Psoas muscle (tissue), 8 donors: ENCODE data around the gene NOX5. TPM values are rescaled to one million over a fixed set of nuclear protein-coding genes. Genes with fewer than 3 reads are reported as not detected.
A peak's percentile ranks its signal among the peaks of the same experiment; 100 is the strongest.

Experiments
- ATAC-seq, 4 donors: fragments of 200-7000 bp; cut with Tn5 transposase; one replicate each; pipeline ENCODE4 v1.9.1; 2020; ENCODE audit warnings: moderate library complexity in 3 of 4, mild to moderate bottlenecking in 2 of 4
- DNase-seq, 2 donors: peaks; one replicate each; pipeline ENCODE4 v3.0.0-alpha.2; 2020
- H3K27ac ChIP-seq: fragments of 200-600 bp; one replicate; pipeline ENCODE4 v1.8.0; 2022
- H3K27me3 ChIP-seq, 3 donors: fragments of 200-600 bp in 1 of 3; one replicate each; pipeline versions ENCODE4 v1.6.1 to v1.8.0; 2013 to 2022; ENCODE audit warnings: low read length in 2 of 3, mild to moderate bottlenecking in 2 of 3, moderate library complexity in 1 of 3; ENCODE audit not compliant: insufficient read depth in 3 of 3
- H3K36me3 ChIP-seq, 2 donors: fragments of 200-600 bp in 1 of 2; one replicate each; pipeline versions ENCODE4 v1.6.1 to v1.8.0; 2013 to 2022; ENCODE audit warnings: low read depth in 1 of 2, mild to moderate bottlenecking in 1 of 2, moderate library complexity in 1 of 2; ENCODE audit not compliant: insufficient read depth in 1 of 2
- H3K4me1 ChIP-seq: fragments of 200-600 bp; one replicate; pipeline ENCODE4 v1.8.0; 2022
- H3K4me3 ChIP-seq: fragments of 200-600 bp; one replicate; pipeline ENCODE4 v1.8.0; 2022; ENCODE audit warnings: mild to moderate bottlenecking
- H3K9me3 ChIP-seq: fragments of 200-600 bp; one replicate; pipeline ENCODE4 v1.8.0; 2022
- WGBS, 3 donors: extraction: QIAGEN DNeasy Blood & Tissue Kit; methylation state at CpG; one replicate each; pipeline versions ENCODE4 v1.1.6 to v1.1.7; 2013; 5-methylcytosine and 5-hydroxymethylcytosine counted together
- intact Hi-C, 2 donors: fragments of 100-400 bp; cut with DNase I; formaldehyde crosslinking; loops; one replicate each; pipeline versions ENCODE4 v1.11.0 to v1.14.2; 2022
- polyA plus RNA-seq, 3 donors: library from polyadenylated mRNA; stranded (reverse); fragments of 200-250 nt; gene quantifications; one replicate each; pipeline ENCODE4 v1.2.3, GENCODE V29; 2013
- total RNA-seq, 4 donors: library from RNA; stranded (reverse); fragmentation: NEBNext Ultra II Directional in 2 of 4; extraction: Animal tissue kit (Norgen Biotek cat#: 25700) in 2 of 4; gene quantifications; one replicate each; pipeline versions ENCODE4 v1.2.1 to v1.2.4, GENCODE V29; 2021 to 2023
- TF ChIP-seq, protein P1 (sequence below): fragments of 200-600 bp; IDR thresholded peaks from one replicate; pipeline ENCODE4 v1.8.0; 2022; ENCODE audit warnings: antibody characterized with exemption
- donor health status: healthy with polysubstance abuse.
- donor health status: DM: no; HTN: no; CAD: no; lungs with moderate emphysema.
- donor health status: Bipolar disorder and iron deficiency.
- donor health status: healthy.
- donor health status: DM: yes; HTN: yes; CAD: no.
- donor health status: DM: no; HTN: no; CAD: no.
- donor health status: DM: no; HTN: no; CAD: no.
- donor health status: DM: yes; HTN: yes; CAD: no.

The NOX5 gene
- total and polyA plus RNA-seq, 7 donors, result 0.03 to 0.13 (median 0.04) TPM; not detected in 3

DNA sequence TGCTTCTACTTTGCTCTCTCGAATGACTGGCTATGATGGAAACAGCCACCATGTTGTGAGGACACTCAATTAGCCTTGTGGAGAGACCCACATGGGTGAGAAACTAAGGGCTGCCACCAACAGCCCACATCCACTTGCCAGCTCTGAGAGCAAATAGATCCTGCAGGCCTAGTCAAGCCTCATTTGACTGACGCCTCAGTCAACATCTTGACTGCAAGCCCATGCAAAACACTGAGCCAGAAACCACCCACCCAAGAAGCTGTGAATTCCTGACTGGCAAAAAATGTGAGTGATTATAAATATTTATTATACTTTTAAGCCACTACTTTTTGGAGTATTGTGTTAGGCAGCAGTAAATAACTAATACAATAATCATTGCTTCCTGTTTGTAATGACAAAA is 58.4 kb downstream of the NOX5 start:
- no peaks in the 10 kb centered on the region for H3K4me1 ChIP-seq
- no peaks in the 10 kb centered on the region for H3K36me3 ChIP-seq
- no peak overlapping the region for H3K27ac ChIP-seq
- no peak for DNase-seq
- H3K27me3 ChIP-seq, result peaks cover 0 to 12% (median 2%) of the 10 kb centered on the region in 3 donors
- H3K9me3 ChIP-seq, result no peaks in the 10 kb centered on the region
- no peak for ATAC-seq
- TF ChIP-seq, protein P1, sequence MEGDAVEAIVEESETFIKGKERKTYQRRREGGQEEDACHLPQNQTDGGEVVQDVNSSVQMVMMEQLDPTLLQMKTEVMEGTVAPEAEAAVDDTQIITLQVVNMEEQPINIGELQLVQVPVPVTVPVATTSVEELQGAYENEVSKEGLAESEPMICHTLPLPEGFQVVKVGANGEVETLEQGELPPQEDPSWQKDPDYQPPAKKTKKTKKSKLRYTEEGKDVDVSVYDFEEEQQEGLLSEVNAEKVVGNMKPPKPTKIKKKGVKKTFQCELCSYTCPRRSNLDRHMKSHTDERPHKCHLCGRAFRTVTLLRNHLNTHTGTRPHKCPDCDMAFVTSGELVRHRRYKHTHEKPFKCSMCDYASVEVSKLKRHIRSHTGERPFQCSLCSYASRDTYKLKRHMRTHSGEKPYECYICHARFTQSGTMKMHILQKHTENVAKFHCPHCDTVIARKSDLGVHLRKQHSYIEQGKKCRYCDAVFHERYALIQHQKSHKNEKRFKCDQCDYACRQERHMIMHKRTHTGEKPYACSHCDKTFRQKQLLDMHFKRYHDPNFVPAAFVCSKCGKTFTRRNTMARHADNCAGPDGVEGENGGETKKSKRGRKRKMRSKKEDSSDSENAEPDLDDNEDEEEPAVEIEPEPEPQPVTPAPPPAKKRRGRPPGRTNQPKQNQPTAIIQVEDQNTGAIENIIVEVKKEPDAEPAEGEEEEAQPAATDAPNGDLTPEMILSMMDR, result no peak
- no peak overlapping the region for H3K4me3 ChIP-seq
- intact Hi-C loops, result no loop called here
- WGBS, 3 donors, result 96 to 98% (median 97%) methylated on average over 2 of the region's 2 CpGs

DNA sequence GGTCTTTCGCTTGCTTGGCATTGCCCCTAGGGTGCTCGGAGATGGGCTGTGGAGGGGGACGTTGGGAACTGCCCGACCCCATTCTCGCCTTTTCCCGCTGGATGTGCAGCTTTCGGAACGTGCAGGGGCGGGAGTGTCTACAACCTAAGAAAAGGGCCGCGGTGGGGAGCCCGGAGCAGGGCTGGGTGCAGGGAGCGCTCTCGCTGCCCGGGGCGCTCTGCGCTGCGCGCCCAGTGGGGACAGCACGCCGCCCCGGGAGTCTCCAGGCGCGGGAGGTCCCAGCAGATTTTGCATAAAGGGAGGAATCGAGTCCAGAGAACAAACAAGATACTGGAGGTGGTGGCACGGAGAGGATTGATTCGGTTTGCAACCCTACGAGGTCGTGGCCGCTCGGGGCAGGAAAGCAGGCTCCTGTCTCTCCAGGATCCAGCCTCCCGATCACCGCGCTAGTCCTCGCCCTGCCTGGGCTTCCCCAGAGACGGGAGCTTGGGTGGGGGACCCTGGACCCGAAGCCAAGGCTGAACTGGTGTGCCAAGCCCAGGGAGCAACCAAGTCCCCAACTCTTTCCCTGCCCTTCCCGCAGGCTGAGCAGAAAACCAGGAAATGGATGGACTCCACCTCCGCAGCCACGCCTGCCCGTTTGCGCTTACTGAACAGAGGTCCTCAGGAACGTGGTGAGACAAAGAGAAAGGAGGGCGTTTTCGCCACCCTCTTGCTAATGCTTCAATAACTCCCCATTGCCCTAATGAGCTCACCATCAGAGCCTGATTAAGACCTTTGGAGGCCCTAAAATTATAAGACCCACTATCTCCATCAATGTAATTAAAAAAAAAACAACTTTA is 59.7 kb downstream of the NOX5 start:
- no peaks in the 10 kb centered on the region for H3K4me1 ChIP-seq
- H3K4me3 ChIP-seq, result peak overlapping the region; percentile 66
- ATAC-seq, result peak in 3 of 4 donors; percentile 64 to 80 (median 68)
- peaks cover 0 to 12% (median 2%) of the 10 kb centered on the region in 3 donors for H3K27me3 ChIP-seq
- no peaks in the 10 kb centered on the region for H3K36me3 ChIP-seq
- intact Hi-C loops, result no loop called here
- peak; percentile 29 to 68 for DNase-seq
- WGBS, 3 donors, result 2 to 3% (median 3%) methylated on average over 37 to 45 of the region's 45 CpGs
- H3K27ac ChIP-seq, result no peak overlapping the region
- H3K9me3 ChIP-seq, result no peaks in the 10 kb centered on the region
- TF ChIP-seq, protein P1, result no peak

DNA sequence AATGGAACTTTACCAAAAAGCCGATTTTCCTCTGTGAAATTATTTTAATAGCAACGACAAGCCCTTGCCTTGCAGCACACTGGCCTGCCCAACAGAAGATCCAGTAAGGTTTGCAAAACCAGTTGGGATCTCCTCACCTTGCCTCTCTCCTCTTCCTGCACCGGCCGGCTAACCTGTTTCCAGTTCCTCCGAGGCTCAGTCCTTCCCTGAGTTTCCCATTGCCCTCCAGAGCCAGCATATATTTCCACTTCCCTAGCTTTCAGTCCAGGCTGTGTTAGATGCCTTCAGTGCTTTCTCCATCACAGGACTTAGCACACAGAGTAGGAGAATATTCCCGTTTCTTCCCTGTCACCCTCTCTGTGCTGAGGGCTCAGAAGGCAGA is 60.3 kb downstream of the NOX5 start:
- peak overlapping the region; percentile 66 for H3K4me3 ChIP-seq
- no peaks in the 10 kb centered on the region for H3K9me3 ChIP-seq
- H3K27me3 ChIP-seq, result peaks cover 0 to 12% (median 2%) of the 10 kb centered on the region in 3 donors
- 45 to 49% (median 46%) methylated on average over 6 of the region's 6 CpGs for WGBS, 3 donors
- TF ChIP-seq, protein P1, result no peak
- H3K4me1 ChIP-seq, result no peaks in the 10 kb centered on the region
- intact Hi-C loops, result loop anchor here in 1 of 2 donors (5.0 kb wide), 1 partner anchor 87 kb away; the partner anchor contains the start of gene GLCE
- no peak overlapping the region for H3K27ac ChIP-seq
- no peak for ATAC-seq
- no peak for DNase-seq
- no peaks in the 10 kb centered on the region for H3K36me3 ChIP-seq

DNA sequence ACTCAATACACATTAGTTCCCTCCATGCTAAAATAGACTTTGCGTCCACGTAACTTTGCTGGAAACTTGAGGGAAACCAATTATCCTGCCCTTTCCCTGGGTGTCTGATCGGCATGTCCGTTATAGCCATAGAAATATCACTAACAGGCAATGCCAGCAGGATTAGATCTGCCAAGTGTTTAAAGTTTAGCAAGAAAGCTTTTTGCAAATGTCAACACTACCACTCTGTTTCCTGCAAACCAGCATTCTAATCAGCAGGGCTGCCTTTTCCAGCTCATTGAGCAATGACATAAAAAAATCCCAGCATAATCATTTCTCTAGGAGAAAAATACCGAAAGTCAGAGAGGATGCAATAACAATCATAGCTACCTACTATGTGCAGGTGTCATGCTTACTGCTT is 60.9 kb downstream of the NOX5 start:
- peaks cover 0 to 12% (median 2%) of the 10 kb centered on the region in 3 donors for H3K27me3 ChIP-seq
- WGBS, 3 donors, result 94 to 96% (median 95%) methylated on average over 5 of the region's 5 CpGs
- H3K27ac ChIP-seq, result no peak overlapping the region
- no peak overlapping the region for H3K4me3 ChIP-seq
- H3K4me1 ChIP-seq, result no peaks in the 10 kb centered on the region
- ATAC-seq (no peak), DNase-seq (no peak)
- no peaks in the 10 kb centered on the region for H3K9me3 ChIP-seq
- intact Hi-C loops, result loop anchor here in 1 of 2 donors (5.0 kb wide), 1 partner anchor 87 kb away; the partner anchor contains the start of gene GLCE
- TF ChIP-seq, protein P1, result no peak
- H3K36me3 ChIP-seq, result no peaks in the 10 kb centered on the region
